Metanephros (tissue), 2 donors: ENCODE results near the gene NMNAT3. TPM values are rescaled to one million over a fixed set of nuclear protein-coding genes. Genes with fewer than 3 reads are reported as not detected.

Experiments used
- small RNA-seq: library from RNA; depleted of rRNA; stranded (forward); fragments of <200 nt; gene quantifications from one replicate; pipeline ENCODE3, GENCODE V24; 2014; ENCODE audit warnings: low replicate concordance
- total RNA-seq: library from RNA; depleted of rRNA; stranded (reverse); fragments of >200 nt; gene quantifications from one replicate; pipeline ENCODE4 v1.2.3, GENCODE V29; 2014

Gene NMNAT3
- total RNA-seq = 19.6 TPM

GRCh38 chr3:139677388-139678155 is at the start of gene NMNAT3:
NMNAT3 (minus strand) TSS chr3:139677972; CDS start chr3:139627724, 50,248 bp downstream.

Small RNA genes lying within 50 kb of the gene (small RNA-seq; reads per million reads assigned to genes)
- not detected for gene RN7SL724P

Other genes with a start within 250 kb of the NMNAT3 start
- gene RBP2, start 201.5 kb downstream of the NMNAT3 start, total RNA-seq = not detected
- gene RBP1, start 138.2 kb downstream of the NMNAT3 start, total RNA-seq = 85.6 TPM